Progenitor cell of endocrine pancreas (in vitro differentiated cells): Measurements from ENCODE around the gene LIPF. TPM values are rescaled to one million over a fixed set of nuclear protein-coding genes. Genes with fewer than 3 reads are reported as not detected.
"Not testable (repeated sequence)": the region's sequence is repeated elsewhere in the genome, so short reads cannot be mapped to it uniquely, and the experiment has no call there.

Source experiments
- DNase-seq: peaks from one replicate; pipeline ENCODE4 v3.0.0; 2021; ENCODE audit warnings: low spot score; ENCODE audit not compliant: unreplicated experiment
- H3K27ac Mint-ChIP-seq: 2 replicates; pipeline ENCODE4 v1.8.0; 2021; ENCODE audit warnings: mild to moderate bottlenecking, moderate library complexity, mixed read lengths
- H3K27me3 Mint-ChIP-seq: 2 replicates; pipeline ENCODE4 v1.8.0; 2021; ENCODE audit warnings: mixed read lengths
- H3K36me3 Mint-ChIP-seq: 2 replicates; pipeline ENCODE4 v1.8.0; 2022; ENCODE audit warnings: mixed read lengths; ENCODE audit not compliant: insufficient read depth
- H3K4me1 Mint-ChIP-seq: 2 replicates; pipeline ENCODE4 v1.8.0; 2021; ENCODE audit warnings: low read depth, mixed read lengths
- H3K4me3 Mint-ChIP-seq: 2 replicates; pipeline ENCODE4 v1.8.0; 2021; ENCODE audit warnings: low read depth, mild to moderate bottlenecking, moderate library complexity, mixed read lengths
- H3K9me3 Mint-ChIP-seq: 2 replicates; pipeline ENCODE4 v1.8.0; 2021; ENCODE audit warnings: low read depth, mixed read lengths
- CTCF ChIP-seq: fragments of 200-600 bp; sonication (generic); IDR thresholded peaks from one replicate; pipeline ENCODE4 v1.5.0; 2021; ENCODE audit warnings: antibody characterized with exemption, mild to moderate bottlenecking; ENCODE audit not compliant: unreplicated experiment
- total RNA-seq: library from RNA; stranded (reverse); gene quantifications from 2 replicates; pipeline ENCODE4 v1.2.1, GENCODE V29; 2021

Gene LIPF
- total RNA-seq, 1 donor from 2014 or later, result not detected

DNA sequence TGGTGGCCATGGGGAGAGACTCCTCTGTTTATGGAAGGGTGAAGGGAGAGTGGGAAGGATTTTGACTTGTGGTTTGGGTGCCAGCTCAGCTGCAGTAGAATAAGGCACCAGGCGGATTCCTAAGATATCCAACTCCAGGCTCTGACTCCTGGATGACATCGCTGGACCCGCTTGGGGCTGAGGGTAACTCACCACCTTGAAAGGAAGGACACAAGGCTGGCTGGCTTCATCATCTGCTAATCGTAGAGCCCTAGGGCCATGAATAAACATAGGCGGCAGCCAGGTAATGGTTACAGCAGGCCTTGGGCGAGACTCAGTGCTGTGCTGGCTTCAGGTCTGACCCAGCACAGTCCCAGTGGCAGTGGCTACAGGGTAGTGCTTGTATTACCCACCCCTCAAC is 25.1 kb downstream of the LIPF start:
- H3K36me3 Mint-ChIP-seq, result no peaks in the 10 kb centered on the region
- TF ChIP-seq CTCF, result no peak
- no peak for DNase-seq
- no peaks in the 10 kb centered on the region for H3K27me3 Mint-ChIP-seq
- no peak overlapping the region for H3K4me3 Mint-ChIP-seq
- H3K4me1 Mint-ChIP-seq, result peaks cover 4% of the 10 kb centered on the region
- no peaks in the 10 kb centered on the region for H3K9me3 Mint-ChIP-seq
- no peak overlapping the region for H3K27ac Mint-ChIP-seq

DNA sequence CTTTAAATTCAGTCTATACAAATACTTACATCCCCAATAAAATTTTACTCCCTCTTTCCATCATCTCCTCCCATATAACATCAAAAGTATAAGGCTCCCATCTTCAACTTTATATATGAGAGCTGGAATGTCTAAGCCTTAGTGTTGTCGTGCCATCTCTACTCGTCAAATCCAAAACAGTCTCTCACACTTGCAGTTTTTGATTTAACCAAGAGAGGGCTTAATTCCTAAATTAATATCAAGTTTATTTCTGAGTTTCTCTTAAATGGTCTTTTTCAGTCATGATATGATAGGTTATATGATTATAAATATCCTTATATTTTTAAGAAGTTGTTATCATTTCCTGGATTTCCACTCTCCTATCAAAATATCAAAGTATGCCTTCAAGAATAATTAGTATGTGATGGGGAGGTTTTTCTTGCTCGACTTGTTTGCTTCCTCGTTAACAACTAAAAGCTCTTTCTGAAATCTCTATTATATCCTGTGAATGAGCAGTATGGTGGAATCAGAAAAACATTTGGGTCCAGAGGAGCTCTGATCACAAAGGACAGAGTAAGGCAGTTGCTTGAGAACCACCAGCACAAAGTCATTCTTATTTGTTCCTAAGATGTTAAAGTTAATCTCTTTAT is 29.3 kb downstream of the LIPF start:
- TF ChIP-seq CTCF, result peak; percentile 24
- H3K36me3 Mint-ChIP-seq, result no peaks in the 10 kb centered on the region
- no peak overlapping the region for H3K4me3 Mint-ChIP-seq
- peaks cover 4% of the 10 kb centered on the region for H3K4me1 Mint-ChIP-seq
- H3K27me3 Mint-ChIP-seq, result no peaks in the 10 kb centered on the region
- DNase-seq, result no peak
- no peaks in the 10 kb centered on the region for H3K9me3 Mint-ChIP-seq
- no peak overlapping the region for H3K27ac Mint-ChIP-seq

DNA sequence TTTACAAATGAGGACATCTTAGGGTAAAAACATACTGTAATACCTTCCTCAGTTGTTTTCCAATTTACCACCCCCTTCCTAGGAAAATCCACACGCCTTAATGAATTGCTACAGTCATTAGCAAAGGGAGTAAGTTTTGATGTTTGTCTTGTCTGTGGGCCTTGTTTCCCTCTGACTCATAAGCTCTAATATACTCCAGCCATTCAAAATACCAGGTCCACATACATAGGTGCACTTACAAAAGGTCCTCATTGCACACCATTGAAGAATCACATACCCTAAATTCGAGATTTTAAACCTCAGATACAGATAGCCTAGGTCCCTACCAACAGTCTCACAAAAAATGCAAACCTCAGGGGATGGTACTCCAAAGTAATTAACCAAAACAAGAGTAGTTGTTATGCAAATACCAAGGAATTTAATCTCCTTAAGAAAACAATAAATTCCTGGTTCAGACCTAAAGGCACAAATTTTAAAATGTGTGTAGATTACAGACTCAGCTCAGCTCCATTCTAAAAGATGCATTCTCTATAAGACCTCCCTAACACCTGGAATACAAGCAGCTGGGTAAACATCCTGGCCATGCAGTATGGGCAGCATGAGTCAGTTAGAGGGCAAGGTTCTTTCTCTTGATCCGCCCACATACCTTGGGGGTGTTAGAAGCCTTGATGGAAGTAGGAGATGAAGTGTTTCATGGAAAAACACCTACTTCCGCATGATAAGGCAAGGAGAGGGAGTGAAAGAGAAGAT is 38.8 kb downstream of the LIPF start:
- no peak for TF ChIP-seq CTCF
- no peaks in the 10 kb centered on the region for H3K36me3 Mint-ChIP-seq
- H3K27ac Mint-ChIP-seq, result no peak overlapping the region
- no peak for DNase-seq
- no peaks in the 10 kb centered on the region for H3K9me3 Mint-ChIP-seq
- peaks cover 7% of the 10 kb centered on the region for H3K4me1 Mint-ChIP-seq
- no peaks in the 10 kb centered on the region for H3K27me3 Mint-ChIP-seq
- H3K4me3 Mint-ChIP-seq, result no peak overlapping the region

DNA sequence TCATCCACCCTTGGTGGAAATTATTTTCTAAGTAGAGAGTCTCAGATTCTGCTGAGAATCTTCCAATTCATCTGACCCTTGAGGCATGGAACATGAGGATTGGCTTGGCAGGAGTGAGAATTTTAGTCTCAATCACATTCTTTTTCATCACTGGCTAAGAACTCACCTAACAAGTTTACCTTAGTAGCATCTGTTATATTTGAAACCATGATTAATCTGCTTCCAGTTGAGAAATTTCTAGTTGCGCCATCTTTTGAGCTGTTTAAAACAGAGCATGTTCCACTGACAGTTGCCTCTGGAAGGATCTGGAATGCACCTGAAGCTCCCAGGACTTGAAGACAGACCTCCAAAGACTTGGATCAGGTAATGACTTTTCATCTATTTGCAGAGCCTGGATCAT is 41.7 kb downstream of the LIPF start, which contains the start of gene LIPK:
Gene LIPK (plus strand): TSS at position 292 of the 400 bp plus-strand sequence. CDS start 18,295 bp downstream, outside the sequence.
- no peaks in the 10 kb centered on the region for H3K27me3 Mint-ChIP-seq
- DNase-seq, result no peak
- H3K9me3 Mint-ChIP-seq, result no peaks in the 10 kb centered on the region
- TF ChIP-seq CTCF, result no peak
- no peak within 1 kb of the TSS for H3K27ac Mint-ChIP-seq
- peaks cover 7% of the 10 kb centered on the region for H3K4me1 Mint-ChIP-seq
- H3K4me3 Mint-ChIP-seq, result no peak within 1 kb of the TSS
- no peaks in the 10 kb centered on the region for H3K36me3 Mint-ChIP-seq

DNA sequence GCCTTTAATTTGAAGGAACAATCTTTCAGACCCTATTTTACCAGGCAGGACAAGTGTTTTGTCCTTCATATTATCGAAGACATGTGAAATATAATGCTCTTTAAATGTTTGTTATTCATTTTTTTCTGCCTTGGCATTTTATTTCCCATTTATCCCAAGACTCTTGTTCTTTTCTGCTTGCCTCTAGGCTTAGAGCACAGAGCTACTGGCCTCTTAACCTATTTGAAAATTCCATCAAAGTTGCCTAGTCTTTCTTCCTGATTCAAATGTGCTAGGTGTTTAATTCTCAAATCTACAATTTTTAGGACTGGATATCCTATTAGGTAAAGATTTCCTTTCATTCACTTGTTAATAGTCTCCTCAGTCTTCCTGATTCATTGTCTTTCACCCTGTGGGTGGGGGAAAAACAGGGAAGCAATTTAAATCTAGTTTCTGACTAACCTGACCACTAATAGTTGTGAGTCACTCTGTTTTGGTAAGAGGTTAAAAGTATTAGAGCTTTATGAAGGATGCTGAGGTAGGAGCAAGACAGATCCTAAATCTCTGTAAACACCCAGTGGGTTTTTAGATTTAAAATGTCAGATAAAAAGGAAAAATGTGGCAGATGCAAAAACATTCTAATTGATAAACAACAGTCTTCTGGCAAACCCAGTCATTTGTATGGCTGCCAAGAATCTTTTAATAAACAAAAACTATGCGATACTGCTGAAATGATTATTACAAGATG is 43.4 kb downstream of the LIPF start:
- H3K4me3 Mint-ChIP-seq, result no peak overlapping the region
- no peak overlapping the region for H3K27ac Mint-ChIP-seq
- H3K27me3 Mint-ChIP-seq, result no peaks in the 10 kb centered on the region

GRCh38 chr10:88709361-88709760 is 45.1 kb downstream of the LIPF start:
- not testable (repeated sequence) for H3K4me3 Mint-ChIP-seq, H3K36me3 Mint-ChIP-seq, H3K4me1 Mint-ChIP-seq, H3K9me3 Mint-ChIP-seq, H3K27ac Mint-ChIP-seq, H3K27me3 Mint-ChIP-seq, DNase-seq

More for the DNA sequence above, 43.4 kb downstream of the LIPF start:
- H3K4me1 Mint-ChIP-seq, result peaks cover 7% of the 10 kb centered on the region
- no peak for TF ChIP-seq CTCF
- H3K9me3 Mint-ChIP-seq, result no peaks in the 10 kb centered on the region
- no peak for DNase-seq
- H3K36me3 Mint-ChIP-seq, result no peaks in the 10 kb centered on the region
